Stimulated activated CD4-positive, alpha-beta T cell treated with anti-CD3 and anti-CD28 coated beads, Interleukin-1b, Interleukin-23, amount 100 ng/mL, for 48 hours (primary cell): ENCODE data around the gene FMN1.
A peak's percentile ranks its signal among the peaks of the same experiment; 100 is the strongest.

ENCODE experiments used
- DNase-seq: peaks from one replicate; pipeline ENCODE4 v3.0.0-alpha.2; 2020

FMN1 gene

DNA sequence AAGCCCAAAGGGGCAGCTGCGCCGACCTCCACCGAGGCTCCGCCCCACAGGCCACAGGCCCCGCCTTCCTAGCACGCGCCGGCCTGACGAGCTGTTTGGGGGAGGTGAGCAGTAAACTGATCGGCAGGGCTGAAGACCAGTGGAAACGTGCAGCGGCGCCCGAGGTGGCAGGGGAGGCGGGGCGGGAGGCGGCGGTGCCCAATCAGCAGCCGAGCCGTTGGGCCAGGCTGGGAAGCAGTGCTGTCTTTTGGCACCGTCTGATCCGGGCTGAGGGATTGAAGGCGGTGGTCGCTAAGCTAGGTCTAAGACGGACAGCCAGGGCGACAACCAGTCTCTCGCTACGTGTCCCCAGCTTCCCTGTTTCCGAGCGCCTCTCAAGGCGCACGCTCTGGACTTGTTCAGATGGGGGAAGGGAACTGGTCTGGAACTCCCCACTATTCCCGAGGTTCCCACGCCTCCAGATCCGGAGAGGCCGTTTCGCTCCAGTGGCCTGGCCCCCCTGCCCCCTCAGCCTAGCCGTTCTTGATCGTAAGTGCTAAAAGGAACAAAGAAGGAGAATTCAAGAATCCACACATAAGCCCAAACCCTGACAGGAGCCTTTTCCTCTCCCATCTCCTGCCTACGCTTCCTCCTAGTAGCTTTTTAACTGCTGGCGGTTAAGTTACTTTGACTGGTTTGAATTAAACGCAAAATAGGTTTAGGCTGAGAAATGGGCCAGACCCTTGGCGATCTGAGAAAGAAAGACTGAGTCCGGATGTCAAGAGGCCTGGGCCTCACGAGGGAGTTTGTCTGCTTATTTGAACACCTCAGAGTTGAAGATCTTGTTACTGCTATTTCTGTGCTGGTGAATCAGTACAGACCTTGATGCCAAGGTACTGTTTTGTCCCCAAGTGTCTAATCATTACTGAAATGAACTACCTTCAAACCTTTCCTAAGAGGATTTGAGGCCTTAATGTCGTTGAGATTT, at the start of gene FMN1:
FMN1 (minus strand) TSS at position 11 of the 967 bp plus-strand sequence. CDS start 39,800 bp downstream, outside the sequence.
- DNase-seq, result peak; percentile 92

DNA sequence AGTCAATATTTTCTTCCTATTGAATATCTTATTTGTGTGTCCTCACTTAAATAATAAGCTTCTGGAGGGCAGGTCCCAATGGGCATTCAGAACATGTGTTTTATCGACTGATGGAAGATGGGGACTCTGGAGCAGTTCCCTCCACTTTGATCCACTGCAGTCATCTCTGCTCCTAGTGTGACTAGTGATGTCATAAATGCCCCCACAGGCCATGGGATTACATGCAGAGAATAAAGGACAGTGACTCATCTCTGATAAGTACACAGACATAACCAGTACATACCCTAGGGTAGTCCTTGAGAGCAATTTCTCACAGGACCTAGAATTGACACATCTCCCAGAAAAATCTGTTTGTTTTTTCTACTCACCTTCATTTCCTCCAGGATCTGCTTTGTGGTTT, 49.4 kb upstream of the FMN1 start:
- DNase-seq, result no peak

DNA sequence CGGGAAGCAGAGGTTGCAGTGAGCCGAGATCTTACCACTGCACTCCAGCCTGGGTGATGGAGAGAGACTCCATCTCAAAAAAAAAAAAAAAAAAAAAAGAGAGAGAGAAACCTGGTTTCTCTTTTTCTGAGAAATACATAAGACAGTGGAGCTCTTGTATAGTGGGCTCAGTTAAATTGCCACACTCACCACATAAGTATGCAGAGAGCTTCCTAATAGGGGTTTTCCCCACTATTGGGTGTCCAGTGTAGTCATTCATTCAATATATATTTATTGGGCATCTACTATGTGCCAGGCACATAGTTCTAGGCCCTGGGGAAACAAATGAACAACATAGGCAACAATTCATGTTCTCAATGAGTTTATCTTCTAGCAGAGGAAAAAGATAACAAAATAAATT, 48.9 kb upstream of the FMN1 start:
- no peak for DNase-seq

DNA sequence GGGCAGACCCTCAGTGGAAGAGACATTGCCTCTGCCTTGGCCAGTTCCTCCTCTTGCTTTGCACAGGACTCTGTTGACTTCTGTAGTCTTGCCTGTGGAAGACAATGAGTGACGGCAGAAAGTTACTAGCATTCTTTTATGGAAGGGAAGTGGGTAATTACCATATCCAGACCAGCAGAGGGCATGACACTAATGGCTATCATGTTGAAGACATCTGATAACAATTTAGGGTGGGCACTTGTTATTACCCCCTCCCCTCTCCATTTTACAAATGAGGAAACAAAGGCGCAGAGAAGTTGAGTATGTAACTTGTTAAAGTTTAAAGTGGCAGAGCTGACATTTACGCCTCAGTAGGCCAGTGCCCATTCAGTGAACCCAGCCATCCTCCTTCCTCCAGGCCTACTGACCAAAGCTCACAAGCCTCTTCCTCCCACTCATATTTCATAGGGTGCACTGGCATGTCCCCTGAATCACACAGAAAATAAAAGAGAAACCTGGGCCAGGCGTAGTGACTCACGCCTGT, 48.2 kb upstream of the FMN1 start:
- no peak for DNase-seq

DNA sequence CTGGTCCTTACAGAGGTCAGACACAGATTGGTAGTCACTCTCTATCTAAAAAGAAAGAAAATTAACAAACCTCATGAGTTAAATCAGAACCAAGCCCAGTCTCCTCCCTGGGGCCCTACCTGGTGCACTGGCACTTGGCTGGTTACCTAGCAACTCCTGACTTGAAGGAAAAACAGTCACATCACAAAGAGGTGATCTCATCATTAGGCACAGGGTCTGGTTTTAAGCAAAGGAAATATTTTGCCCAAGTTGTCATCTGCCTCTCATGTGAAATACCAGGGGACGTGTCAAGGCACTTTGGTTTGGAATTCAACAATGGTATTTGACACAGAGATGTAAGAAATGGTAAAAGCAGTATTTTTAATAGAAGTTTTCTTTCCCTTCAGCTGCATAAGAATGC, 47.7 kb upstream of the FMN1 start:
- DNase-seq, result peak; percentile 63

DNA sequence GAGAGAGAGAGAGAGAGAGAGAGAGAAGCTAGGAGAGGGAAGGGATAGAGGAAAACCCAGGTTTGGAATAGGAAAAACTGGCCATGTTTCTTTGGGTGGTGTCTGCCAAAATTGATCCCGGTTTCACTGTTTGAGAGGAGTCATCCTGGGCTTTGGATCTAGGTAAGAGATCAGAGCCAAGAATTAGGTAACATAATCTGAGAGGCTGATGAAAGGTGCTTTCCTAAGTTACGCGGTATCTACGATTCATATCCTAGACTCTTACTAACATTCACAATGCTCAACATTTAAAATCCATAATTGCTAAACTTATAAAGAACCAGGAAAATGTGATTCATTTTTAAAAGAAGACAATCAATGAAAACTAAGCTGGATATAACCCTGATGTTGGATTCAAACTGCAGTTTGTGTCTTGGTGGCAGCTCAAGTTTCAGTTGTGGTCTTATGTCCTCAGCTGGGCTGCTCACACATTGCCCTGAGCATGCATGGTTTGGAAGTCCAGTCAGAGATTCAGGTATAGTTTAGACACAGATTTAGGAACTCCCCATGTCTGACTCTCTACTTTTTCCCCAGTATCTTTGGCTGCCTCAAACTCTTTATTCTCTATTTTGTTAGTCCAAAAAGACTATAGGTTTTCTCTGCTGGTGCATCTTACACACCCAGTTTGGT, 42.5 kb upstream of the FMN1 start:
- DNase-seq, result no peak

DNA sequence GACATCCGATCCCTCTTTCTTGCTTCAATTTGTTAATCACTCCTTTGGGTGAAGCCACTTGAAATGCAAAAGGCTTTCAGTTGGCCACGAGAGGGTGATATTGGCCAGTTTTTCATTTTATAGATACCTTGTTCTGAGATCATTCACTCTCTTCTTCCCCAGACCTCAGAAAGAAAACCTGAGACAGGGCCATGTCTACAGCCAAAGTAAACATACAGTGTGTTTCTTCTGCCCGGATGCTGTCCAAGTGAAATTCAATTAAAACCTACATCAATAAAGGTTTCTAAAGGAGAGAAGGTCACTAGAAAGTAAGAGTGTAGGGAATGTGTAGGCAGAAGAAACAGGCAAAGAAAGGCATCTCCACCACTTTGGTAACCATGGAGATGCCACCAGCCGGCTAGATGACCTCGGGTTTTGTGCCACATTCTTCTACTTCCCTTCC, 39.5 kb upstream of the FMN1 start:
- DNase-seq, result no peak

DNA sequence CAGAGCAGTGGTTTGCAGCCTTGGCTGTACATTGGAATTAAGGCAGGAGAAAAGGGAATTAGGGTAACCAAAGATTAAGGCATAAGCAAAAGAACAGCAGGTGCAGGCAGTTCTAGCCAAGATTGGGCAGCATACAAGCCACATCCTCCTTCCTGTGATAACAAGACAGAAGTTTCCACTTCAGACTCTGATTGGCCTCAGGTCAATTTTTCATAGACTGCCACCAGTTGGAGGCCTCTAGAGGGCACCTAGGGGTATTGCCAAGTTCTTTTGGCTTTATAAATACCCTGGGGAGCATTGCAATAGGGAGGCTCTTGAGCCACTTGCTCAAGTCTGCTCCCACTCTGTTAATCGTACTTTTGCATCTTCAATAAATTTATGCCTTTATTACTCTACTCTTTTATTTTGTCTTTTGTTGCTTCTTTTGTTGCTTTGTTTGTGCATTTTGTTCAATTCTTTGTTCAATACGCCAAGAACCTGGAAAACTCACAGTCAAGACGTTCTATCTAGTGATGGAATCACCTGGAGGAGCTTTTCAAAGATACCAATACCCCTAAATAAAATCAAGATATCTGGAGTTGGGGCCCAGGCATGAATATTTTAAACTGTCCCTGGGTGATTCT, 32.2 kb upstream of the FMN1 start:
- DNase-seq, result peak; percentile 74

DNA sequence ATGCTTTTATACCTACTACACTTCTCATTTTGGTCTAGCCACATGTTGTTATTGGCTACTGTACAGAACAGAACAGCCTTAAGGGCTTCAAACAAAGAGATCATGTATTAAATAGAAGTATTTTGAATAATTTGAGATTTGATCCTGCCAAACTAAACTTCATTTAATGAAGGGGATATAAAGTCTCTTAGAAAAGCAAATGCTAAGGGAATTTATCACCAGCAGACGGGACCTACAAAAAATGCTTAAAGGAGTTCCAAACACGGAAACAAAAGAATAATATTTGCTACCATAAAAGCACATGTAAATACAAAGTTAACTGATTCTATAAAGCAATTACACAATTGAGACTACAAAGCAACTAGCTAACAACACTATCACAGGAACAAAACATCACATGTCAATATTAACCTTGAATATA, 23.6 kb upstream of the FMN1 start:
- DNase-seq, result no peak

DNA sequence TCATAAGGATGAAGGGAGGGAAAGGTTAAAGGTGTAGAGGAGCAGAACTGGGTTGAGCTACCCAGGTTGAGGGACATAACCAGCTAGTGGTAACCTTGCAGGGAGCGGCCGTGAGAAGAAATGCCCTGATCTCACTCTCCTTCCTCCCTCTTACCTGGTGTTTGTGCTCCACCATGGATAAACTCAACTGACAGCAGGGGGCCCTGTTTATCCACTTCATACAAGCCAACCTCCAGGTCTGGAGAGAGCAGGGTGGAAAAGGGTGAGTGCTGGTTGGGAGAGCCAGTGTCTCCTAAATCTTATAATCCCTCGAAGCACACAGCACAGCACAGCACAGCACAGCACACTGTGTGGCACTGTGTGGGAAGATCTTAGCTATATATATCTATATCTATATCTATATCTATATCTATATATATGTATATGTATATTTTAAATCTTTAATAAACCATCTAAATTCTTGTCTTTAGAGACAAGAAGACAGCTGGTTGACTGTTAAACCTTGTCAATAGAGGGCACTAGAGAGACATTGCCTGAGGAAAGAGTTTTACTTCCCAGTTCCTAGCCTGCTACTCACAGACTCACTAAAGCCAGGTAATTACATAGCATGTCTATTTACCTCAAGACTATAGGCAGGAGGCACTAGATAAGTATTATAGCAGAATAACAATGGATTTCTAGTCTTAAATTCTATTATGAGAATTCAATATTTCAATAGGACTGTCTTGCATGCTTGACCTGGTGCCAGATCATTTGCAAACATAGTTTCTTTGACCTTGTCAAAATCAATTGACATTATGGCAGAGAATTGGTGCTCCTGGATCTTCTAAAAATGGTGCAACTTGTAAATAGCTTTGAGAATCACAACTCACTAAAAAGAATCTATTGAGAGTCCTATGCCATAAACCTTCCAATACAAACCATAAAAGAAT, 21.7 kb upstream of the FMN1 start:
- no peak for DNase-seq

- DNase-seq, result no peak
Observed at GRCh38 chr15:33211176-33211808, 16.8 kb upstream of the FMN1 start.

DNA sequence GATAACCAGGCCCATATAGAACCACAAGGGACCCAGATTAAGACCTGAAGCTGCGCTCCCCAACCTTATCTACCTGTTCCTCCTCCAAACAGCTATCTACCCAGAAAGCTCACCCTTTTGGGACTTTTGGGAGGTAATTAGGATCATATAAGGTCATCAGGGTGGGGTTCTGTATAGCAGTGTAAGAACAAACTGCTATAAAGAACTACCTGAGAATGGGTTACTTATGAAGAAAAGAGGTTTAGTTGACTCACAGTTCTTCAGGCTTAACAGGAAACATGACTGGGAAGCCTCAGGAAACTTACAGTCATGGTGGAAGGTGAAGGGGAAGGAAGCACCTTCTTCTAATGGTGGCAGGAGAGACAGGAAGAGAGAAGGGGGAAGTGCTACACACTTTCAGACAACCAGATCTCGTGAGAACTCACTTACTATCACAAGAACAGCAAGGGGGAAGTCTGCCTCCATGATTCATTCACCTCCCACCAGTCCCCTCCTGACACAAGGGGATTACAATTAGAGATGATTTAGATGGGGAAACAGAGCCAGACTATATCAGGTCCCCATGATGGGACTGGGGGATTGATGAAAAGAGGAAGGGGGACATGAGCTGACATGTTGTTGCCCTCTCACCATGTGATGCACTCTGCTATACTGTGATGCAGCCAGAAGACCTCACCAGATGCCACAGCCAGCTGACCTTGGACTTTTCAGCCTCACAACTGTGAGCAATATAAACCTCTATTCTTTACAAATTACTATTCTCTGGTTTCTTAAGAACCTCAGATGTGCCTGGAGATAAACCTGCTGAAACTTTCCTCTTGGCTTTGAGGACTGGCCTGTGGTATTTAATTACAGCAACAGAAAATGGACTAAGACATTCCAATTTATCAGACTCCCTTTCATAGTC, 15.3 kb upstream of the FMN1 start:
- peak; percentile 4 for DNase-seq

- no peak for DNase-seq
Observed at GRCh38 chr15:33207646-33208045, 13.1 kb upstream of the FMN1 start.

DNA sequence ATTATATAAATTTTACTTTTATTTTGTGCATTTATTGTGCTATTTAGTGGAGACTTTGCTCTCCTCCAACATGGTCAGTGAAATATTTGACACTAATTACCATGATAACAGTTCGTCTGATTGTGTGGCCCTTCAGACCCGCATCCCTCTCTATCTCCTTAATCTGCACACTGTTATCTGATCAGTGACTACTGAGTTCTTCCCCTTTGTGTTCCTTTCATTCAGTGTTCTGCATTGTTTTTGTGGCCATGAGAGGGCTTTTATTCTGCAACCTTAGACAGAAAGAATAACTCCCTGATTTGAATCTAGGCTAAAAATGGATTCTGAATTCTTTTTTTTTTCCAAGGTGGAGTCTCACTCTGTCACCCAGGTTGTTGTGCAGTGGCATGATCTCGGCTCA, 11.9 kb upstream of the FMN1 start:
- DNase-seq, result no peak

GRCh38 chr15:33204926-33205325, 10.4 kb upstream of the FMN1 start:
- DNase-seq, result no peak

- DNase-seq, result no peak
Observed at GRCh38 chr15:33204087-33204486, 9.6 kb upstream of the FMN1 start.

DNA sequence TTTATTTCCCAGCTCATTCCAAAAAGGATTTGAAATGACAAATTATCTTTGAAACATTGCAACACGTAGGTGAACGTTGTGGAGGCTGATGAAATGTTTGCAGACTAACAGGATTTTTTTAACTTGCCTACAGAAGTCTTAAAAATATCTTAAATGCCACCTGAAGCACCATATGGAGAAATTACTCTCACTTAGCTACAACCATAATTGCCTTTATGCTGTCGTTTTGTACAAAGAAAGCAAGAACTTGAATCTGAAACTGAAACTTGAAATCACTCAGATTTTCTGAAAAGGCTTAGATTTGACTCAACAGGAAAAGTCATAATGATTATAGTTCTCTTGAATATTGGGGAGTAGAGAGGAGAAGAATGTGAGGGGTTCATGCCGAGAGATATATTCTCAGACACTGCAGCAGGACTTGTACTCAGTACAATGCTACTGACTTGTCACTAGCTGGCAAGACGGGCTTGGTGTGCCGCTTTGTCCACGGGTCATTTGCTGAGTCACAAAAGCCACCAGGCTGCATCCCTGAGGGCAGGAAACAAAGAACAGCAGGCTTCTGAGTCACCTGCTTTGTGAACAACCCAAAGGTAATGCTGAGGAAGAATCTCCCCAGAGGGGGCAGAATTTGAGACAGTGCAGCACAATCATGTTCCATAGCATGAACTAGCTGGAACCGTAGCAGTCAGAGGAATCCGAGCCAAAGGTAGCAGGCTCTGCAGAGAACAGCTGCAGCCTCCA, 7.1 kb upstream of the FMN1 start:
- peak; percentile 73 for DNase-seq

DNA sequence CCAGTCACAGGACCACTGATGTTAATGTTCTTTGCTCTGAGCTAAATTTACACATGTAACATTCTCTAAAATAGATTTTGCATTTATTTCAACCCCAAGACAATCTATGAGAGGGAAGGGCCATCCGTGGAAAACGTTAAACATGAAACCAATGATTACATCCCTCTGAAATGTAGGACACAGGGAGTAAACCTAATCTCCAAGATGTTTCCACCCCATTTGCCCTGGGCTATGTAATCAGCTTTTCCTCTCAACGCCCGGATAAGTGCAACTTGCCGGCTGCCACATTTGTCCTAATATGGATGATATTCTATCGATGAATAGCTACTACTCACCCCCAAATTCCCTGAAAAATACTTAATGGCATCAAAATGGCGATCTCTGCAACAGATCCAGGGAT, 6.4 kb upstream of the FMN1 start:
- DNase-seq, result no peak

DNA sequence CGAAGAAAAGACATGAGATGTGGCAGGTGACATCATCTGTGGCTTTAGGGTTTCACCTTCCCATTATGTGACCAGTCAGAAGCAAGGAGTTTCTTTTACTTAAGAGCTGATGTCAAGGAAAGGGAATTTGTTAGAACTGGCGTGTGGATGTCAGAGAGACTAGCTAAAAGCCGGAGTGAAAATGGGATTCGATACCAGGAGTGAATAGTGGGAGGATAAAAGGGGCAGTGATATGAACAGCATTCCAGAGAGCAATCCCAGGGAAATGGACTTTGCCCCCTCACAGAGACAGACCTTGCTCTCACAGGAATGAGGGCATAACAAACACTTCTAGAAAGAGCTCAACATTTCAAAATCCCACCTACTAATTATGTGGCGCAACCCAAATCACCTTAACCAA, 5.9 kb upstream of the FMN1 start:
- DNase-seq, result no peak

DNA sequence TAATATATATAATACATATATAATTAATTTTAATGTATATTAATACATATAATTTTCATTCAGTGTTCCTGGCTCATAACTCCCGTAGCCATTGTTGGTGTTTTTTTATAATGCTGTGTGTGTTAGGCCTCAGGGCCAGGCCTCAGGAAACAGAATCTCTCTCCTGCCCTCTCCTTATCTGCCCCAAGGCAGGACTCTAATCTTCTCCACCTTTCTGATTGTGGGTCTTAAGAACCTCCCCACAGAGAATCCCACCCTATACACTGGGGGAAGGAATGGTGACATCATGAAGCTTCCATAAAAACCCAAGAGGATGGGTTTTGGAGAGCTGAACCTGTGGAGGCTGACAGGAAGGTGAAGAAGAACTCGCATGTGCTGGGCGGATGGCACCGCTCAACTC, 4.0 kb upstream of the FMN1 start:
- no peak for DNase-seq
